HepG2 (cell line): ENCODE results near the gene ZNF132. TPM values are rescaled to one million over a fixed set of nuclear protein-coding genes. Genes with fewer than 3 reads are reported as not detected.

Experiments
- ARID2 ChIP-seq: sonication (generic); formaldehyde crosslinking; IDR thresholded peaks from 2 replicates; pipeline ENCODE4 v1.8.1; 2022; ENCODE audit warnings: mild to moderate bottlenecking, missing genetic modification reagents, borderline replicate concordance
- ATF4 ChIP-seq, 2 experiments: fragments of 450-650 bp in 1 of 2; sonication (generic) in 1 of 2; formaldehyde crosslinking; IDR thresholded peaks; 2 replicates each; pipeline versions ENCODE4 v1.5.0 to v1.8.0; 2020 to 2022; ENCODE audit warnings: mild to moderate bottlenecking in 1 of 2, missing genetic modification reagents in 1 of 2
- CC2D1A ChIP-seq: sonication (generic); formaldehyde crosslinking; IDR thresholded peaks from 2 replicates; pipeline ENCODE4 v1.8.1; 2023; ENCODE audit warnings: mild to moderate bottlenecking, missing genetic modification reagents
- CREBL2 ChIP-seq: sonication (generic); formaldehyde crosslinking; IDR thresholded peaks from 2 replicates; pipeline ENCODE4 v1.8.1; 2023; ENCODE audit warnings: missing genetic modification reagents, mild to moderate bottlenecking, borderline replicate concordance
- KAT8 ChIP-seq: IDR thresholded peaks from 2 replicates; pipeline ENCODE4 v1.6.1; 2016; ENCODE audit warnings: missing genetic modification reagents, missing compliant biosample characterization
- KDM4B ChIP-seq: sonication (generic); formaldehyde crosslinking; IDR thresholded peaks from 2 replicates; pipeline ENCODE4 v1.4.0; 2020; ENCODE audit warnings: missing genetic modification reagents
- MLLT10 ChIP-seq: sonication (generic); formaldehyde crosslinking; IDR thresholded peaks from 2 replicates; pipeline ENCODE4 v1.4.0; 2020; ENCODE audit warnings: missing genetic modification reagents
- POLR2AphosphoS5 ChIP-seq: IDR thresholded peaks from 2 replicates; pipeline ENCODE4 v1.6.1; 2012; ENCODE audit warnings: low read depth, low read length
- RNF219 ChIP-seq: sonication (generic); formaldehyde crosslinking; IDR thresholded peaks from 2 replicates; pipeline ENCODE4 v1.5.0; 2020; ENCODE audit warnings: mild to moderate bottlenecking, missing genetic modification reagents
- ZFP36 ChIP-seq: fragments of 150-350 bp; IDR thresholded peaks from 2 replicates; pipeline ENCODE4 v1.6.1; 2018; ENCODE audit warnings: borderline replicate concordance, low read length, low read depth; ENCODE audit not compliant: partially characterized antibody
- ZFP36L1 ChIP-seq: sonication (generic); formaldehyde crosslinking; IDR thresholded peaks from 2 replicates; pipeline ENCODE4 v1.8.0; 2022; ENCODE audit warnings: mild to moderate bottlenecking, missing genetic modification reagents, moderate library complexity
- ZFP36L2 ChIP-seq: sonication (generic); formaldehyde crosslinking; IDR thresholded peaks from 2 replicates; pipeline ENCODE4 v1.4.0; 2020; ENCODE audit warnings: missing genetic modification reagents
- ZIK1 ChIP-seq: sonication (generic); formaldehyde crosslinking; IDR thresholded peaks from 2 replicates; pipeline ENCODE4 v1.5.0; 2020; ENCODE audit warnings: mild to moderate bottlenecking, low read depth, missing genetic modification reagents, borderline replicate concordance
- ZNF337 ChIP-seq: sonication (generic); formaldehyde crosslinking; IDR thresholded peaks from 2 replicates; pipeline ENCODE4 v1.5.1; 2020; ENCODE audit warnings: missing genetic modification reagents, low read depth, mild to moderate bottlenecking, borderline replicate concordance
- ZNF496 ChIP-seq: sonication (generic); formaldehyde crosslinking; IDR thresholded peaks from 2 replicates; pipeline ENCODE4 v1.8.1; 2023; ENCODE audit warnings: mild to moderate bottlenecking, moderate library complexity, missing genetic modification reagents; ENCODE audit not compliant: insufficient replicate concordance
- polyA plus RNA-seq, 8 experiments: library from polyadenylated mRNA; depleted of rRNA in 3 of 8; stranded (reverse) in 7 of 8; unstranded in 1 of 8; fragments of >200 nt; fragmentation: Illumina TruSeq in 4 of 8; extraction: Trizol in 4 of 8; gene quantifications; 2 replicates each; pipeline versions ENCODE4 v1.2.1 to v1.2.3, GENCODE V29; 2011 to 2016; ENCODE audit warnings: low read depth in 4 of 8, missing spikeins in 1 of 8, mixed read lengths in 1 of 8; ENCODE audit not compliant: insufficient read depth in 1 of 8
- total RNA-seq, 5 experiments: library from RNA; depleted of rRNA; stranded (reverse); fragments of >200 nt; fragmentation: Illumina TruSeq; extraction: Trizol; gene quantifications; 2 replicates each; pipeline ENCODE4 v1.2.3, GENCODE V29; 2016; ENCODE audit warnings: low read depth in 1 of 5
- TF ChIP-seq, protein P1 (sequence below): sonication (generic); formaldehyde crosslinking; IDR thresholded peaks from 2 replicates; pipeline ENCODE4 v1.4.0; 2020; ENCODE audit warnings: missing genetic modification reagents
- TF ChIP-seq, protein P2 (sequence below): sonication (generic); formaldehyde crosslinking; IDR thresholded peaks from 2 replicates; pipeline ENCODE4 v1.4.0; 2020; ENCODE audit warnings: missing genetic modification reagents, borderline replicate concordance
- TF ChIP-seq, protein P3 (sequence below): sonication (generic); formaldehyde crosslinking; IDR thresholded peaks from 2 replicates; pipeline ENCODE4 v1.5.1; 2020; ENCODE audit warnings: missing genetic modification reagents, mild to moderate bottlenecking, borderline replicate concordance

The ZNF132 gene
- total and polyA plus RNA-seq, 2 of the 13 experiments (the other 11 are each of a cell fraction or from before 2014, with no cell fraction given): not detected

GRCh38 chr19:58466760-58467589 lies 27.0 kb upstream of the ZNF132 start, which contains the start of gene ZNF324 (continued):
- TF ChIP-seq, protein P1, sequence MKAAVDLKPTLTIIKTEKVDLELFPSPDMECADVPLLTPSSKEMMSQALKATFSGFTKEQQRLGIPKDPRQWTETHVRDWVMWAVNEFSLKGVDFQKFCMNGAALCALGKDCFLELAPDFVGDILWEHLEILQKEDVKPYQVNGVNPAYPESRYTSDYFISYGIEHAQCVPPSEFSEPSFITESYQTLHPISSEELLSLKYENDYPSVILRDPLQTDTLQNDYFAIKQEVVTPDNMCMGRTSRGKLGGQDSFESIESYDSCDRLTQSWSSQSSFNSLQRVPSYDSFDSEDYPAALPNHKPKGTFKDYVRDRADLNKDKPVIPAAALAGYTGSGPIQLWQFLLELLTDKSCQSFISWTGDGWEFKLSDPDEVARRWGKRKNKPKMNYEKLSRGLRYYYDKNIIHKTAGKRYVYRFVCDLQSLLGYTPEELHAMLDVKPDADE (CRISPR knock-in tag): no peak
- TF ChIP-seq ATF4 (CRISPR knock-in tag; IDR thresholded peaks at IDR 0.05) (no peak), KAT8 (peak; percentile 84), ZNF337 (CRISPR knock-in tag) (no peak), CC2D1A (CRISPR knock-in tag) (no peak), CREBL2 (no peak; the same call in 1 of the 2 replicates), ZFP36L2 (CRISPR knock-in tag) (no peak), MLLT10 (CRISPR knock-in tag) (no peak), KDM4B (CRISPR knock-in tag) (peak; percentile 49; the same call in 1 of the 2 replicates), ZFP36 (no peak), POLR2AphosphoS5 (peak; percentile 45), ARID2 (no peak), ZIK1 (CRISPR knock-in tag) (no peak), RNF219 (CRISPR knock-in tag) (no peak), ZFP36L1 (CRISPR knock-in tag) (no peak), ZNF496 (CRISPR knock-in tag) (no peak)
- TF ChIP-seq, protein P2, sequence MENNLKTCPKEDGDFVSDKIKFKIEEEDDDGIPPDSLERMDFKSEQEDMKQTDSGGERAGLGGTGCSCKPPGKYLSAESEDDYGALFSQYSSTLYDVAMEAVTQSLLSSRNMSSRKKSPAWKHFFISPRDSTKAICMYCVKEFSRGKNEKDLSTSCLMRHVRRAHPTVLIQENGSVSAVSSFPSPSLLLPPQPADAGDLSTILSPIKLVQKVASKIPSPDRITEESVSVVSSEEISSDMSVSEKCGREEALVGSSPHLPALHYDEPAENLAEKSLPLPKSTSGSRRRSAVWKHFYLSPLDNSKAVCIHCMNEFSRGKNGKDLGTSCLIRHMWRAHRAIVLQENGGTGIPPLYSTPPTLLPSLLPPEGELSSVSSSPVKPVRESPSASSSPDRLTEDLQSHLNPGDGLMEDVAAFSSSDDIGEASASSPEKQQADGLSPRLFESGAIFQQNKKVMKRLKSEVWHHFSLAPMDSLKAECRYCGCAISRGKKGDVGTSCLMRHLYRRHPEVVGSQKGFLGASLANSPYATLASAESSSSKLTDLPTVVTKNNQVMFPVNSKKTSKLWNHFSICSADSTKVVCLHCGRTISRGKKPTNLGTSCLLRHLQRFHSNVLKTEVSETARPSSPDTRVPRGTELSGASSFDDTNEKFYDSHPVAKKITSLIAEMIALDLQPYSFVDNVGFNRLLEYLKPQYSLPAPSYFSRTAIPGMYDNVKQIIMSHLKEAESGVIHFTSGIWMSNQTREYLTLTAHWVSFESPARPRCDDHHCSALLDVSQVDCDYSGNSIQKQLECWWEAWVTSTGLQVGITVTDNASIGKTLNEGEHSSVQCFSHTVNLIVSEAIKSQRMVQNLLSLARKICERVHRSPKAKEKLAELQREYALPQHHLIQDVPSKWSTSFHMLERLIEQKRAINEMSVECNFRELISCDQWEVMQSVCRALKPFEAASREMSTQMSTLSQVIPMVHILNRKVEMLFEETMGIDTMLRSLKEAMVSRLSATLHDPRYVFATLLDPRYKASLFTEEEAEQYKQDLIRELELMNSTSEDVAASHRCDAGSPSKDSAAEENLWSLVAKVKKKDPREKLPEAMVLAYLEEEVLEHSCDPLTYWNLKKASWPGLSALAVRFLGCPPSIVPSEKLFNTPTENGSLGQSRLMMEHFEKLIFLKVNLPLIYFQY: no peak
- TF ChIP-seq, protein P3, sequence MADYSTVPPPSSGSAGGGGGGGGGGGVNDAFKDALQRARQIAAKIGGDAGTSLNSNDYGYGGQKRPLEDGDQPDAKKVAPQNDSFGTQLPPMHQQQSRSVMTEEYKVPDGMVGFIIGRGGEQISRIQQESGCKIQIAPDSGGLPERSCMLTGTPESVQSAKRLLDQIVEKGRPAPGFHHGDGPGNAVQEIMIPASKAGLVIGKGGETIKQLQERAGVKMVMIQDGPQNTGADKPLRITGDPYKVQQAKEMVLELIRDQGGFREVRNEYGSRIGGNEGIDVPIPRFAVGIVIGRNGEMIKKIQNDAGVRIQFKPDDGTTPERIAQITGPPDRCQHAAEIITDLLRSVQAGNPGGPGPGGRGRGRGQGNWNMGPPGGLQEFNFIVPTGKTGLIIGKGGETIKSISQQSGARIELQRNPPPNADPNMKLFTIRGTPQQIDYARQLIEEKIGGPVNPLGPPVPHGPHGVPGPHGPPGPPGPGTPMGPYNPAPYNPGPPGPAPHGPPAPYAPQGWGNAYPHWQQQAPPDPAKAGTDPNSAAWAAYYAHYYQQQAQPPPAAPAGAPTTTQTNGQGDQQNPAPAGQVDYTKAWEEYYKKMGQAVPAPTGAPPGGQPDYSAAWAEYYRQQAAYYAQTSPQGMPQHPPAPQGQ: no peak
